ENCODE data around the gene BTBD2. TPM values are rescaled to one million over a fixed set of nuclear protein-coding genes. Genes with fewer than 3 reads are reported as not detected.

BTBD2 gene
- total and polyA plus RNA-seq, 2 of the 13 experiments (the other 11 are each of a cell fraction or from before 2014, with no cell fraction given), result 28.1 to 45.3 TPM

DNA sequence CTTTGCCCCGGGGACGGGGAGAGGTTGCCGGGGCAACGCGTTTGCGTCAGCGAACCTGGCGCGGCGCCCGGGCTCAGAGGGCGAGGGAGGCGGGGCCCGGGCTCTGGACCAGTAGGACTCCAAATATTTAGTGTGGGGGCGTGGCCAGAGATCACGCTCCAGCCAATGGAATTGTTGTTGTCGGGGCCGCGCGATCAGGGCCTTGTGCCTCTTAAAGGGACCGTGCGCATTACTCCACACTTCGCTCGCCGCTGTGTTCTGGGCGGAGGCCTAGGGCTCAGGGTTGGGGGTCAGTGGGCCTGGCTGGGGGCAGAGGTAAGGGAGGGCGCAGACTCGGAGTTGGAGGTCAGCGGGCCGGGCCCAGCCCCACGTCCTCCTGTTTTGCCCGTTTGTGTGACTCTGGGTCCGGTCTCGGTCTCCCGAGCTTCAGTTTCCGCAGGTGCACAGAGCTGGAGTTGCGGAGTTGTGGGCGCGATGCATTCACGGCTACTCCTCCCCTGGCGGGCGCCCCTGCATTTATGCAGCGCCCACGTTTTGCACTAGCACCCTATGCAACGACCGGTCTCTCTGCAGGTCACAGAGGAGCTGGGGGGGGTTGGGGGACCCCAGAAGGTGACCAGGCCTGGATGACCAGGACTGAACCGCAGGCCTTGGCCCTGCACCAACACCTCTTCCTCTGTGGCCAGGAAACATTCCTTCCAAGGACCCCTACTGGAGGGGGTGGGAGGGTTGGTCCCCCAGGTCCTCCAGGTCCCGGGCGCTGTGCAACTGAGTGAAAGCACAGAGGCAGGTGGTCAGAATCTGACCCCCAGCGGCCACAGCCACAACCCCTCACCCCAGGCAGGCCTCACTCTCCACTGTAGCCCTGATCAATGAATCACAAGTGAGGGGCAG lies 46.2 kb upstream of the BTBD2 start (continued):
- TF ChIP-seq ARNTL (CRISPR knock-in tag; IDR thresholded peaks at IDR 0.05), result peak; percentile 57; the same call in 1 of the 2 replicates
- TF ChIP-seq ZNF296 (CRISPR knock-in tag; conservative IDR thresholded peaks at IDR 0.05), result 0 out of 2 replicates have a peak, but pooled peaks have one; percentile 64
- no peak for TF ChIP-seq ZNF30 (CRISPR knock-in tag; IDR thresholded peaks at IDR 0.05)
- no peak for TF ChIP-seq NCOR1 (IDR thresholded peaks at IDR 0.05; ENCODE audit: borderline replicate concordance, low read length)
- no peak for TF ChIP-seq SOX13 (IDR thresholded peaks at IDR 0.05)
- TF ChIP-seq SOX13 (CRISPR knock-in tag; conservative IDR thresholded peaks at IDR 0.05 in 1 of 2, IDR thresholded peaks at IDR 0.05 in 1 of 2), result no peak
- TF ChIP-seq ZNF747 (CRISPR knock-in tag; IDR thresholded peaks at IDR 0.05; ENCODE audit: borderline replicate concordance), result 0 out of 2 replicates have a peak, but pooled peaks have one; percentile 46
- TF ChIP-seq, protein P1, sequence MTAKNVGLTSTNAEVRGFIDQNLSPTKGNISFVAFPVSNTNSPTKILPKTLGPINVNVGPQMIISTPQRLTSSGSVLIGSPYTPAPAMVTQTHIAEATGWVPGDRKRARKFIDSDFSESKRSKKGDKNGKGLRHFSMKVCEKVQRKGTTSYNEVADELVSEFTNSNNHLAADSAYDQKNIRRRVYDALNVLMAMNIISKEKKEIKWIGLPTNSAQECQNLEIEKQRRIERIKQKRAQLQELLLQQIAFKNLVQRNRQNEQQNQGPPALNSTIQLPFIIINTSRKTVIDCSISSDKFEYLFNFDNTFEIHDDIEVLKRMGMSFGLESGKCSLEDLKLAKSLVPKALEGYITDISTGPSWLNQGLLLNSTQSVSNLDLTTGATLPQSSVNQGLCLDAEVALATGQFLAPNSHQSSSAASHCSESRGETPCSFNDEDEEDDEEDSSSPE (CRISPR knock-in tag; IDR thresholded peaks at IDR 0.05), result peak; percentile 12
- TF ChIP-seq MAFK (conservative IDR thresholded peaks at IDR 0.05 in 1 of 2, IDR thresholded peaks at IDR 0.05 in 1 of 2; ENCODE audit: low read length in 2 of 2), result no peak
- peak; percentile 95 for TF ChIP-seq RFX5 (IDR thresholded peaks at IDR 0.05; ENCODE audit: low read depth, low read length)
- no peak for TF ChIP-seq ZNF567 (CRISPR knock-in tag; IDR thresholded peaks at IDR 0.05; ENCODE audit: borderline replicate concordance)
- TF ChIP-seq, protein P2, sequence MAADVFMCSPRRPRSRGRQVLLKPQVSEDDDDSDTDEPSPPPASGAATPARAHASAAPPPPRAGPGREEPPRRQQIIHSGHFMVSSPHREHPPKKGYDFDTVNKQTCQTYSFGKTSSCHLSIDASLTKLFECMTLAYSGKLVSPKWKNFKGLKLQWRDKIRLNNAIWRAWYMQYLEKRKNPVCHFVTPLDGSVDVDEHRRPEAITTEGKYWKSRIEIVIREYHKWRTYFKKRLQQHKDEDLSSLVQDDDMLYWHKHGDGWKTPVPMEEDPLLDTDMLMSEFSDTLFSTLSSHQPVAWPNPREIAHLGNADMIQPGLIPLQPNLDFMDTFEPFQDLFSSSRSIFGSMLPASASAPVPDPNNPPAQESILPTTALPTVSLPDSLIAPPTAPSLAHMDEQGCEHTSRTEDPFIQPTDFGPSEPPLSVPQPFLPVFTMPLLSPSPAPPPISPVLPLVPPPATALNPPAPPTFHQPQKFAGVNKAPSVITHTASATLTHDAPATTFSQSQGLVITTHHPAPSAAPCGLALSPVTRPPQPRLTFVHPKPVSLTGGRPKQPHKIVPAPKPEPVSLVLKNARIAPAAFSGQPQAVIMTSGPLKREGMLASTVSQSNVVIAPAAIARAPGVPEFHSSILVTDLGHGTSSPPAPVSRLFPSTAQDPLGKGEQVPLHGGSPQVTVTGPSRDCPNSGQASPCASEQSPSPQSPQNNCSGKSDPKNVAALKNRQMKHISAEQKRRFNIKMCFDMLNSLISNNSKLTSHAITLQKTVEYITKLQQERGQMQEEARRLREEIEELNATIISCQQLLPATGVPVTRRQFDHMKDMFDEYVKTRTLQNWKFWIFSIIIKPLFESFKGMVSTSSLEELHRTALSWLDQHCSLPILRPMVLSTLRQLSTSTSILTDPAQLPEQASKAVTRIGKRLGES (CRISPR knock-in tag; IDR thresholded peaks at IDR 0.05; ENCODE audit: borderline replicate concordance), result 0 out of 2 replicates have a peak, but pooled peaks have one; percentile 48
- TF ChIP-seq CAMTA2 (CRISPR knock-in tag; IDR thresholded peaks at IDR 0.05; ENCODE audit: borderline replicate concordance), result 0 out of 2 replicates have a peak, but pooled peaks have one; percentile 41
- TF ChIP-seq, protein P3, sequence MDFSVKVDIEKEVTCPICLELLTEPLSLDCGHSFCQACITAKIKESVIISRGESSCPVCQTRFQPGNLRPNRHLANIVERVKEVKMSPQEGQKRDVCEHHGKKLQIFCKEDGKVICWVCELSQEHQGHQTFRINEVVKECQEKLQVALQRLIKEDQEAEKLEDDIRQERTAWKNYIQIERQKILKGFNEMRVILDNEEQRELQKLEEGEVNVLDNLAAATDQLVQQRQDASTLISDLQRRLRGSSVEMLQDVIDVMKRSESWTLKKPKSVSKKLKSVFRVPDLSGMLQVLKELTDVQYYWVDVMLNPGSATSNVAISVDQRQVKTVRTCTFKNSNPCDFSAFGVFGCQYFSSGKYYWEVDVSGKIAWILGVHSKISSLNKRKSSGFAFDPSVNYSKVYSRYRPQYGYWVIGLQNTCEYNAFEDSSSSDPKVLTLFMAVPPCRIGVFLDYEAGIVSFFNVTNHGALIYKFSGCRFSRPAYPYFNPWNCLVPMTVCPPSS (IDR thresholded peaks at IDR 0.05), result no peak
- 0 out of 2 replicates have a peak, but pooled peaks have one; percentile 52 for TF ChIP-seq SATB2 (CRISPR knock-in tag; IDR thresholded peaks at IDR 0.05)
- TF ChIP-seq U2AF2 (IDR thresholded peaks at IDR 0.05; ENCODE audit: low read depth, low read length), result peak; percentile 92
- TF ChIP-seq, protein P4, sequence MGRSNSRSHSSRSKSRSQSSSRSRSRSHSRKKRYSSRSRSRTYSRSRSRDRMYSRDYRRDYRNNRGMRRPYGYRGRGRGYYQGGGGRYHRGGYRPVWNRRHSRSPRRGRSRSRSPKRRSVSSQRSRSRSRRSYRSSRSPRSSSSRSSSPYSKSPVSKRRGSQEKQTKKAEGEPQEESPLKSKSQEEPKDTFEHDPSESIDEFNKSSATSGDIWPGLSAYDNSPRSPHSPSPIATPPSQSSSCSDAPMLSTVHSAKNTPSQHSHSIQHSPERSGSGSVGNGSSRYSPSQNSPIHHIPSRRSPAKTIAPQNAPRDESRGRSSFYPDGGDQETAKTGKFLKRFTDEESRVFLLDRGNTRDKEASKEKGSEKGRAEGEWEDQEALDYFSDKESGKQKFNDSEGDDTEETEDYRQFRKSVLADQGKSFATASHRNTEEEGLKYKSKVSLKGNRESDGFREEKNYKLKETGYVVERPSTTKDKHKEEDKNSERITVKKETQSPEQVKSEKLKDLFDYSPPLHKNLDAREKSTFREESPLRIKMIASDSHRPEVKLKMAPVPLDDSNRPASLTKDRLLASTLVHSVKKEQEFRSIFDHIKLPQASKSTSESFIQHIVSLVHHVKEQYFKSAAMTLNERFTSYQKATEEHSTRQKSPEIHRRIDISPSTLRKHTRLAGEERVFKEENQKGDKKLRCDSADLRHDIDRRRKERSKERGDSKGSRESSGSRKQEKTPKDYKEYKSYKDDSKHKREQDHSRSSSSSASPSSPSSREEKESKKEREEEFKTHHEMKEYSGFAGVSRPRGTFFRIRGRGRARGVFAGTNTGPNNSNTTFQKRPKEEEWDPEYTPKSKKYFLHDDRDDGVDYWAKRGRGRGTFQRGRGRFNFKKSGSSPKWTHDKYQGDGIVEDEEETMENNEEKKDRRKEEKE (IDR thresholded peaks at IDR 0.05), result no peak
- TF ChIP-seq ZNF766 (CRISPR knock-in tag; IDR thresholded peaks at IDR 0.05; ENCODE audit: borderline replicate concordance), result no peak; the same call in 1 of the 2 replicates
- TF ChIP-seq ELF4 (CRISPR knock-in tag; IDR thresholded peaks at IDR 0.05; ENCODE audit: borderline replicate concordance), result no peak

All from HepG2 (cell line).